ENCODE measurements around the gene CLEC12A.
"Not testable (repeated sequence)": the region's sequence is repeated elsewhere in the genome, so short reads cannot be mapped to it uniquely, and the experiment has no call there.

CLEC12A gene

GRCh38 chr12:9971181-9971580, at the start of gene CLEC12A:
CLEC12A (plus strand) TSS chr12:9971409; CDS start chr12:9971597, 188 bp downstream.
- no peak for DNase-seq

- DNase-seq, result no peak
These were observed 48.8 kb upstream of the CLEC12A start for GRCh38 chr12:9922429-9922828.

- no peak for DNase-seq
These were observed 45.4 kb upstream of the CLEC12A start for GRCh38 chr12:9925705-9926393.

GRCh38 chr12:9926876-9927275, 44.3 kb upstream of the CLEC12A start:
- DNase-seq, result no peak

GRCh38 chr12:9928607-9929006, 42.6 kb upstream of the CLEC12A start:
- no peak for DNase-seq

DNA sequence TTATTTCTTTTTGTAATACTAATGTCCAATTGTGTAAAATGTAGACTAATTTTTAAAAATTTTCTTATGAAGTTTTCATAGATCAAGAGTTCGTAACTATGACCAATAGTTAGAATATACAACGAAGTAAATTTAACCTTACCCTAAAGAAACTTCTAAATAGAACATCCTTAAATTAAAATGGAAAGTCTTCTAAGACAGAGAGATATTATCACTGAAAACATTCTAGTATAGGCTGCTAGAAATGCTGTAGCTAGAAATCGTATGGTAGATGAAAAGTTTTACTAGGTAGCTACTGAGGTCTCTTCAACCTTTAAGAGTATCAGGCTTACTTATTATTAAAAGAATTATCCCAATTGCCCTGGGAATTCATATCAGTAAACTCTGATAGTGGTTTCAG, 40.0 kb upstream of the CLEC12A start:
- no peak for DNase-seq

- DNase-seq, result no peak
These were observed 38.9 kb upstream of the CLEC12A start, which contains the start of gene CLEC2A for GRCh38 chr12:9932270-9932669. CLEC2A (minus strand) TSS chr12:9932370; CDS start chr12:9932329, 41 bp downstream.

DNA sequence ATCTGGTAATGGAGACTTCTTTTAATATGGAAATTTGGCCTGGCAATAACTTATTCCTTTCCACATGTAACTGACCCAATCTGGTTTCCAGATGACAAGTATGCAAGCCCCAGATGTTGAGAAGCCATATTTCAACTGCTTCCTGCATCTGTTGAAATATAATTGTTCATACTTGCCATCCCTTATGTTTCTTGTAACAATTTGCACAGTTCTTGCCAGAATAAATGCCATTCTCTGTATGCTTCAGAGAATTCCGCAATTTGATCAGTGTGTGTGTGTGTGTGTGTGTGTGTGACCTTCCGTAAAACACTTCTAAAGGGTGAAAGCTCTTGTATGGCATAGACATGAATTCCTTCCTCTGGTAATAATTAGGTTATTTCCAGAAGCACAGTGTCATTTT, 37.3 kb upstream of the CLEC12A start:
- DNase-seq, result no peak

DNA sequence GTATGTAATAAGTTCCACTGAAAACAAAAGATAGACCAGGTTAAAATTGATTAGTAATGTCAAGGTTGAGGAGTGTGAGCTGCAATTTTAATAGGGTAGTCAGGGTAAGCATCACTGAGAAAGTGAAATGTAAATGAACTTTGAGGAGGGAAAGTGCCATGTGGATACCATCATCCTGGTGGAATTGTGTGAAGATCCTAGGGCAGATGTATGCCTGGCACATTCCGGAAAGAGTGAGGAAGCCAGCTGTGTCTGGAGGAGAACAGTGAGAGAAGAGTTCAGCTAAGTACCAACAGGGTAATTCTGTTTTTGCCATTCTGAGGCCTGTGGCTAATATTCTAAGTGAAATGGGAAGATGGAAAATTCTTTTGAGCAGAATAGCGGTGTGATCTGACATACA, 36.2 kb upstream of the CLEC12A start:
- DNase-seq, result no peak

DNA sequence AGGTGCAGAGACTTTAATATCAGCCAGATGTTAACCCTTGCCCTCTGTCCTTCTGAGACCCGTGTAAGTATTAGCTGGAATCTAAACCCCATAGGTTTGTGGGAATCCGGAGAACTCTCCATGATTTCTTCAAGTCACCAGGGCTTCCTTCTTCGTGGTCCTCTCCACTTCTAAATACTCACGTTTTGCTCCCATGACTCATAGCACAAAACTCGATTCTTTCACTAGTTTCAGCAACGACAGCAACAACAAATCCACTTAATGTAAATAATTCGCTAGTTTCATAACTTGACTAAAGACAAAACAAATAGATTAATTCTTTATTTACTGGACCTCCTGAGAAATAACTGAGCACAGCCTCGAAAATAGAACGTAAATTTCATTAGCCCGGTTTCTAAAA, 34.6 kb upstream of the CLEC12A start:
- no peak for DNase-seq

DNA sequence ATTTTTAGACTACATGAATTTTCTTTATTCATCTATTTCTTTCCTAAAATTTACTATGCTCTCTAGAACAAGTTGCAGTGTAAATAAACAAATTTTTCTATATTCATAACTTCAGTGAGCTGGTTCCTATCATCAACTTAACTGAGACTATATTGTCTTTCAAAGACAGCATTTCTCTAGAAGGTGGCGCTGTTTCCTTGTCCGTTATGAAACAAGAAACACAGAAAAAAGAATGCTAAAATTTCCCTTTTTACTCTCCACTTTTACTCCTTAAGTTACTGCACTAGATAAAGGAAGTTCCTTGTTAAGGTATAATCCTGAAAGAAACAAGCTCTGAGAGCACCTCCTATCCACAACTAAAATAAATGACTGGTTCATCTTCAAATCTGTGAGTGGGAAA, 30.8 kb upstream of the CLEC12A start:
- DNase-seq, result no peak

GRCh38 chr12:9941838-9942237, 29.4 kb upstream of the CLEC12A start:
- DNase-seq, result no peak

GRCh38 chr12:9943240-9943639, 28.0 kb upstream of the CLEC12A start:
- no peak for DNase-seq

DNA sequence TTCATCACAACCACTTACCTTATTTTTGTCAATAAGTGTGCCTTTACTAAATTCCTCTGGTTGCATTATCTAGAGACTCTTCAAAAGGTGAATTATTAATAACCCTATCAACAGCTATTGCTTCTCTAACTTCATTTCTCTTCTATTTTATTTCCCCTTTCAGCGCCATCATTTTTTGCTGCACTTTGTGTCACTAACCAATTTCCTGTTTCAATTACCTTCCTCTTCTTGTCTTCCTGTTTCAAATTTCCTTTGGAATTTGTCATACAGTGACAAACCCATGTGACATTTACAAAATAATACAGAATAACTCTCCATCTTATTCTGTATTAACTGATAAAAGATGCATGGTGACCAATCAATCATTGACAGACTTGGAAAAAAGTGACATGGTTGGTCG, 26.8 kb upstream of the CLEC12A start:
- no peak for DNase-seq

DNA sequence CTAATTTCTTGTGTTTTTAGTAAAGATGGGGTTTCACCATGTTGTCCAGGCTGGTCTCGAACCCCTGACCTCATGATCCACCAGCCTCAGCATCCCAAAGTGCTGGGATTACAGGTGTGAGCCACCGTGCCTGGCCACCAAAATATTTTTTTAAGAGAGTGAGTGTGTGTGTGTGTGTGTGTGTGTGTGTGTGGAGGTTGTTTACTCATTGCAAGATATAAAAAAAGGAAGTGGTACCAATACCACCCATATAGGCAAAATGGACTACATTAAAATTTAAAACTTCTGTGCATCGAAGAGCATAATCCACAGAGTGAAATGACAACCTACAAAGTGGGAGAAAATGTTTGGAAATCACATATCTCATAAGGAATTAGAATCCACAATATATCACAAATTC, 23.5 kb upstream of the CLEC12A start:
- no peak for DNase-seq

GRCh38 chr12:9948606-9949296, 22.5 kb upstream of the CLEC12A start:
- DNase-seq, result no peak

DNA sequence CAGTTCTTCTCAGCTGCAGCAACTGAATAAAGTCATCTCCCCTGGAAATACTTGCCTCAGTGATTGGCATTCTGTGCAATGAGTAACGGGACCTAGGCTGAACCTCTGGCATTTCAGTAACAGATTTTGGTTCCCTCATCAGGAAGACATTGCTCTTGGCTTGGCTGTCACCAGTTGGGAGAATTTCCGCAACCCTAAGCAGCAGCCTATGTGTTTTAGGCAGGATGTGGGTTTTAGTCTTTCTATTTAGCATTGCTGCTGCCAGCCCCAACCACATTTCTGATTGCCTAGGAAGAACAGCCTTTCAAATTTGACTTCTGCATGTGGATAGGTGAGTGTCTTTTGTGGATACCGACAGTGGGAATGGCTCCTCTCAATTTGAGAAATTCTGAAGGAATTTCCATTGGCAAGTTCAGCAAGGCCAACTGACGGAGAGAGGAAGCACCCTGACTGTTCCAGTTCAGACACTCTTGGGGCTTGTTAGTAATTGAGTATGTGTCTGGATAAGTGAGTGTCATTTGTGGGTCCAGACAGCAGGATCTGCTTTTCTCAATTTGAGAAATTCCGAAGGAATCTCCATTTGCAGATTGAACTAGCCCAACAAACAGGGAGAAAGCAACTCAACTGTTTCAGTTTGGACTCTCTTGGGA, 20.1 kb upstream of the CLEC12A start:
- DNase-seq, result no peak

- DNase-seq, result not testable (repeated sequence)
These were observed 18.1 kb upstream of the CLEC12A start for GRCh38 chr12:9952954-9953729.

DNA sequence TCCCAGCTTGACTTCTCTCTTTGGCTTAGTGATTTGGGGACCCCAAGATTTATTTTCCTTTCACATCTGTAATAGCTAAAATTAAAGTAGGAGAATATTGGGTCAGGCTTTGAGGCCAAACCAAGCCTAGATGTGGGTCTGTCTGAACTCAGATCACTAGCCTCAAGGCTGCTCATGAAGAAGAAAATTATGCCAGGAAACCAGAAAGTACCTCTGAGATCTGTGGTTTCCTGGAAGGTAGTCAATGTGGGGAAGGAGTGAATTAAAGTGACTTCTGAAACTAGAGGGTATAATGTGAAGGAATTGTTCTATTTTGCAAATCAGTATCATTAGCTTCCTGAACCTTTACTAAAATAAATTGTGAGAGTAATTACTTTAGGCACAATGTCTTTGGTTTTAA, 13.4 kb upstream of the CLEC12A start:
- no peak for DNase-seq

DNA sequence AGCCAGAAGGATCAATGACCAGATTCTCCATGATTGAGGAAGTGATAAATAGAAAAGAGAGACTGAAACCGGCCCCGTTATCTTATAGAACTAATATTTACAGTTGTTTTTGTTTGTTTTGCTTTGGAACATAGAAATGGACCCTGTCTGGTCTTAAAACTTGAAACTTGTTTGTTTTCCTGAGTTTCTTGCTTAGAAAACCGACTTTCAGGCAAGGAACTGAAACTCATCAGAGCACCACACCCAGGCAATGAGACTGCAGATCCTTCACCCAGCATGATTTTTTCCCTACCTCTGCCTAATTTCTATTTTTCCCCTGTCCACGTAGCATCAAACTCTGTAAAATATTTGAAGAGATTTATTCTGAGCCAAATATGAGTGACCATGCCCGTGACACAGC, 10.6 kb upstream of the CLEC12A start:
- DNase-seq, result no peak

DNA sequence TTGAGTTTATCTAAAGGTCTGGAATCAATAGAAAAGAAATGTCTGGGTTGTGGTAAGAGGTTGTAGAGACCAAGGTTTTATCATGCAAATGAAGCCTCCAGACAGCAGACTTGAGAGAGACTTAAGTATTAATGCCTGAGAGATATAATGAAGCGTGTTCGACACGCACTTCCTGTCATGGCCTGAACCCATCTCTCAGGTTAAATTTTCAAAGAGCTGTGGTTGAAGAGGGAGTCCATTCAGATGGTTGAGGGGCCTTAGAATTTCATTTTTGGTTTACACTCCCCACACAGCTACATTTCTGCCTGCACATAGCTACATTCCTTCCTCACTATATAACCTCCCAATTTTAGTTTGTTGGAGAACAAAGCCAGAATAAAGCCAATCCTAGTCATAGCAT, 10.1 kb upstream of the CLEC12A start:
- DNase-seq, result no peak

GRCh38 chr12:9961901-9962300, 9.3 kb upstream of the CLEC12A start:
- DNase-seq, result no peak

GRCh38 chr12:9969673-9970072, 1.5 kb upstream of the CLEC12A start:
- no peak for DNase-seq

All from activated CD4-positive, CD25-positive, alpha-beta regulatory T cell (primary cell).